ENCODE results near the gene SRSF3.
A peak's percentile ranks its signal among the peaks of the same experiment; 100 is the strongest.
"Not testable (repeated sequence)": the region's sequence is repeated elsewhere in the genome, so short reads cannot be mapped to it uniquely, and the experiment has no call there.

SRSF3 gene

GRCh38 chr6:36610041-36610955 lies 16.1 kb downstream of the SRSF3 start:
- Histone ChIP-seq H3K4me1 (peaks cover 31 to 86% (median 54%) of the 10 kb centered on the region in 10 experiments), H3K36me3 (peaks cover 76 to 95% (median 80%) of the 10 kb centered on the region in 11 experiments), H3K9me3 (replicated peaks in 1 of 11) (peaks cover 0 to 13% (median 0%) of the 10 kb centered on the region in 11 experiments; a peak in 4 of 22 replicates), H3K9ac (no peak overlapping the region), H3K4me3 (no peak overlapping the region), H3K27me3 (no peaks in the 10 kb centered on the region), H3K27ac (0 out of 22 replicates have a peak overlapping the region, but pooled peaks of 2 of the 11 experiments have one; percentile 1 to 5), H4K20me1 (peaks cover 88 to 99% (median 97%) of the 10 kb centered on the region in 11 experiments), H3K4me2 (no peak overlapping the region)
- TF ChIP-seq Cebpa-rat (IDR thresholded peaks at IDR 0.05) = no peak

GRCh38 chr6:36610956-36611336 lies 16.8 kb downstream of the SRSF3 start:
- Histone ChIP-seq H3K4me3 (no peak overlapping the region), H3K36me3 (peaks cover 70 to 88% (median 74%) of the 10 kb centered on the region in 11 experiments), H3K9me3 (replicated peaks in 1 of 11) (peaks cover 0 to 13% (median 0%) of the 10 kb centered on the region in 11 experiments; a peak in 4 of 22 replicates), H3K4me1 (peaks cover 32 to 86% (median 49%) of the 10 kb centered on the region in 10 experiments), H4K20me1 (peaks cover 81 to 98% (median 90%) of the 10 kb centered on the region in 11 experiments), H3K27me3 (no peaks in the 10 kb centered on the region), H3K9ac (no peak overlapping the region), H3K4me2 (no peak overlapping the region), H3K27ac (peak overlapping the region in 2 of 11 experiments; percentile 1 to 5; a peak in 1 of 22 replicates)
- TF ChIP-seq Cebpa-rat (IDR thresholded peaks at IDR 0.05) = no peak

GRCh38 chr6:36611679-36612078 lies 17.5 kb downstream of the SRSF3 start:
- not testable (repeated sequence) for H3K4me2 ChIP-seq, H3K9ac ChIP-seq, H3K4me3 ChIP-seq, H3K27me3 ChIP-seq
- Histone ChIP-seq H4K20me1 (peaks cover 74 to 96% (median 84%) of the 10 kb centered on the region in 11 experiments), H3K36me3 (peaks cover 63 to 81% (median 66%) of the 10 kb centered on the region in 11 experiments), H3K9me3 (replicated peaks in 1 of 11) (peaks cover 0 to 13% (median 0%) of the 10 kb centered on the region in 11 experiments; a peak in 4 of 22 replicates), H3K4me1 (peaks cover 36 to 87% (median 50%) of the 10 kb centered on the region in 10 experiments), H3K27ac (peak overlapping the region in 3 of 11 experiments; percentile 0 to 18 (median 2); a peak in 1 of 22 replicates)

- peak overlapping the region in 3 of 11 experiments; percentile 0 to 18 (median 2); a peak in 1 of 22 replicates for H3K27ac ChIP-seq
- H3K36me3 ChIP-seq = peaks cover 58 to 76% (median 62%) of the 10 kb centered on the region in 11 experiments
Observed at GRCh38 chr6:36612101-36612625, 18.0 kb downstream of the SRSF3 start.

GRCh38 chr6:36613200-36613995 lies 19.2 kb downstream of the SRSF3 start:
- TF ChIP-seq Cebpa-rat (IDR thresholded peaks at IDR 0.05) = no peak
- Histone ChIP-seq H4K20me1 (peaks cover 57 to 86% (median 66%) of the 10 kb centered on the region in 11 experiments), H3K36me3 (peaks cover 45 to 64% (median 50%) of the 10 kb centered on the region in 11 experiments), H3K4me3 (no peak overlapping the region), H3K27me3 (no peaks in the 10 kb centered on the region), H3K9me3 (replicated peaks in 1 of 11) (peaks cover 0 to 13% (median 0%) of the 10 kb centered on the region in 11 experiments; a peak in 4 of 22 replicates), H3K4me2 (0 out of 22 replicates have a peak overlapping the region, but pooled peaks of 2 of the 11 experiments have one; percentile 0 to 23), H3K4me1 (peaks cover 31 to 88% (median 56%) of the 10 kb centered on the region in 10 experiments), H3K27ac (peak overlapping the region in 4 of 11 experiments; percentile 8 to 22 (median 22); a peak in 2 of 22 replicates), H3K9ac (no peak overlapping the region)

More at GRCh38 chr6:36612101-36612625, 18.0 kb downstream of the SRSF3 start:
- Histone ChIP-seq H3K4me2 (no peak overlapping the region; a peak in 3 of 22 replicates), H3K4me3 (no peak overlapping the region), H3K9me3 (replicated peaks in 1 of 11) (peaks cover 0 to 13% (median 0%) of the 10 kb centered on the region in 11 experiments; a peak in 4 of 22 replicates), H3K9ac (no peak overlapping the region), H3K4me1 (peaks cover 35 to 87% (median 53%) of the 10 kb centered on the region in 10 experiments), H3K27me3 (no peaks in the 10 kb centered on the region), H4K20me1 (peaks cover 69 to 95% (median 79%) of the 10 kb centered on the region in 11 experiments)
- no peak for TF ChIP-seq Cebpa-rat (IDR thresholded peaks at IDR 0.05)

- peak overlapping the region in 7 of 11 experiments; percentile 11 to 50 (median 34); a peak in 8 of 22 replicates for H3K27ac ChIP-seq
- peaks cover 39 to 72% (median 48%) of the 10 kb centered on the region in 11 experiments for H4K20me1 ChIP-seq
- H3K36me3 ChIP-seq = peaks cover 28 to 46% (median 32%) of the 10 kb centered on the region in 11 experiments
- peak overlapping the region in 2 of 11 experiments; percentile 13 to 27; a peak in 1 of 22 replicates for H3K9ac ChIP-seq
- H3K9me3 ChIP-seq (replicated peaks in 1 of 11) = peaks cover 0 to 13% (median 0%) of the 10 kb centered on the region in 11 experiments; a peak in 4 of 22 replicates
- no peaks in the 10 kb centered on the region for H3K27me3 ChIP-seq
- peak in 10 of 11 experiments; percentile 46 to 97 (median 87); a peak in 19 of 22 replicates for TF ChIP-seq Cebpa-rat (IDR thresholded peaks at IDR 0.05)
- no peak overlapping the region for H3K4me3 ChIP-seq
- peaks cover 32 to 90% (median 73%) of the 10 kb centered on the region in 10 experiments for H3K4me1 ChIP-seq
- H3K4me2 ChIP-seq = peak overlapping the region in 10 of 11 experiments; percentile 2 to 82 (median 42); a peak in 15 of 22 replicates
Observed at GRCh38 chr6:36615018-36615761, 21.0 kb downstream of the SRSF3 start.

- no peak overlapping the region; a peak in 1 of 20 replicates for H3K4me3 ChIP-seq
- peak overlapping the region in 7 of 11 experiments; percentile 16 to 48 (median 34); a peak in 9 of 22 replicates for H3K9ac ChIP-seq
- TF ChIP-seq Cebpa-rat (IDR thresholded peaks at IDR 0.05) = no peak
- H3K27me3 ChIP-seq = no peaks in the 10 kb centered on the region
- H3K4me2 ChIP-seq = peak overlapping the region in 9 of 11 experiments; percentile 0 to 82 (median 31); a peak in 11 of 22 replicates
- H3K9me3 ChIP-seq (replicated peaks in 1 of 11) = peaks cover 0 to 8% (median 0%) of the 10 kb centered on the region in 11 experiments; a peak in 4 of 22 replicates
- peaks cover 46 to 98% (median 90%) of the 10 kb centered on the region in 10 experiments for H3K4me1 ChIP-seq
- H4K20me1 ChIP-seq = peaks cover 21 to 53% (median 30%) of the 10 kb centered on the region in 11 experiments; a peak in 21 of 22 replicates
- peak overlapping the region in 8 of 11 experiments; percentile 15 to 62 (median 34); a peak in 13 of 22 replicates for H3K27ac ChIP-seq
- H3K36me3 ChIP-seq = peaks cover 9 to 28% (median 15%) of the 10 kb centered on the region in 11 experiments
Observed at GRCh38 chr6:36616893-36617521, 22.8 kb downstream of the SRSF3 start.
